ENCODE data around the gene CACNA1S.

Gene CACNA1S

GRCh38 chr1:201109651-201110050 lies 2.6 kb downstream of the CACNA1S start:
- no peak overlapping the region for H3K4me3 ChIP-seq (ENCODE audit: low read length)
- H3K4me2 ChIP-seq (ENCODE audit: low read length): no peak overlapping the region
- H3K9ac ChIP-seq (ENCODE audit: low read length): no peak overlapping the region
- 0 out of 2 replicates have a peak, but pooled peaks cover 6% of the 10 kb centered on the region for H3K27me3 ChIP-seq (ENCODE audit: low read depth, low read length)
- no peak overlapping the region for H2AFZ ChIP-seq (ENCODE audit: low read depth, low read length)
- H3K4me1 ChIP-seq (ENCODE audit: low read length): peaks cover 4% of the 10 kb centered on the region
- H3K9me3 ChIP-seq (ENCODE audit: insufficient read depth, low read length): no peaks in the 10 kb centered on the region
- no peaks in the 10 kb centered on the region for H3K36me3 ChIP-seq (replicated peaks; ENCODE audit: low read depth, low read length)
- no peak for TF ChIP-seq CTCF (IDR thresholded peaks at IDR 0.05; ENCODE audit: low read depth, low read length)
- TF ChIP-seq EZH2phosphoT487 (IDR thresholded peaks at IDR 0.05; ENCODE audit: low read depth): no peak
- H3K27ac ChIP-seq (ENCODE audit: low read length): no peak overlapping the region
- no peaks in the 10 kb centered on the region for H3K79me2 ChIP-seq (ENCODE audit: low read length)
- H4K20me1 ChIP-seq (ENCODE audit: insufficient read depth, low read length): no peaks in the 10 kb centered on the region

DNA sequence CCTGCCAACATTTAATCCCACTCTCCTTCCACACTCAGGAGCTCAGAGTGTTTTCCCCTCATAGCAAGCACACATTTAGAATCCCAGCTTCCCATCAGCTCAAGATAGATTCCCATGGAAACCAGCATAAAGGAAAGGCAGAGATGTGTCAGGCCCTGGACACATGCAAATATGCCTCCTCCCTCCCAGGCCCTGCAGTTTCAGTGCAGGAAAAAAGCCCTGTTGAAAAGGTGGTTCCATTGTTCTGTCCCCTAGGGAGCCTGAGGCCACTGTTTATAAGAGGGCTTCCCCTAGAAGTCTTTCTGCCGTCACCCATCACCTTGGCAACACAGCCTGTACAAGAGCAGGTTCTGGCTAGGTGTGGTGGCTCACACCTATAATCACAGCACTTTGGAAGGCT lies 3.6 kb downstream of the CACNA1S start:
- Histone ChIP-seq H3K4me3 (ENCODE audit: low read length) (no peak overlapping the region), H2AFZ (ENCODE audit: low read depth, low read length) (no peak overlapping the region), H3K27ac (ENCODE audit: low read length) (no peak overlapping the region), H3K27me3 (ENCODE audit: low read depth, low read length) (0 out of 2 replicates have a peak, but pooled peaks cover 6% of the 10 kb centered on the region), H4K20me1 (ENCODE audit: insufficient read depth, low read length) (no peaks in the 10 kb centered on the region), H3K36me3 (replicated peaks; ENCODE audit: low read depth, low read length) (no peaks in the 10 kb centered on the region), H3K4me1 (ENCODE audit: low read length) (no peaks in the 10 kb centered on the region; the same call in 1 of the 2 replicates), H3K9me3 (ENCODE audit: insufficient read depth, low read length) (no peaks in the 10 kb centered on the region), H3K9ac (ENCODE audit: low read length) (no peak overlapping the region), H3K79me2 (ENCODE audit: low read length) (no peaks in the 10 kb centered on the region), H3K4me2 (ENCODE audit: low read length) (no peak overlapping the region)
- no peak for TF ChIP-seq CTCF (IDR thresholded peaks at IDR 0.05; ENCODE audit: low read depth, low read length)
- no peak for TF ChIP-seq EZH2phosphoT487 (IDR thresholded peaks at IDR 0.05; ENCODE audit: low read depth)

DNA sequence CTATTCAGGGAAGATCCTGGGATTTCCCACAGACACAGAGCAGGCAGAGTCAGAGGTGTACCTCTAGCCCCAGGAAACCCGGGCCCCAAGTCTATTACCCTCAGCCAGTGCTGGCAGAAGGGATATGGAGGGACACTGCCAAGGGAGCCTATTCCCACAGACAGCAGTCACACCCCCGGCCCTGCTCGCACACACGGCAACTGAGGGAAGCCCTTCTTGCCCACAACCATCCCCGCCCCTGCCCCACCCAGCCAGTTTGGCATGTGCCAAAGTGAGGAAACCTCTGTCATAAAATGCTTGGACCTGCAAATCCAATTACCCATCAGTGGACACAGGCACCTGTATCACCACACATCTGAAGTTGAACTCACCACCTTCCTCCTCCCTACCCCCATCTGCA lies 6.5 kb downstream of the CACNA1S start:
- no peak overlapping the region for H2AFZ ChIP-seq (ENCODE audit: low read depth, low read length)
- H3K4me3 ChIP-seq (ENCODE audit: low read length): no peak overlapping the region
- no peak overlapping the region for H3K4me2 ChIP-seq (ENCODE audit: low read length)
- H3K79me2 ChIP-seq (ENCODE audit: low read length): no peaks in the 10 kb centered on the region
- H3K4me1 ChIP-seq (ENCODE audit: low read length): no peaks in the 10 kb centered on the region
- no peak overlapping the region for H3K9ac ChIP-seq (ENCODE audit: low read length)
- H3K36me3 ChIP-seq (replicated peaks; ENCODE audit: low read depth, low read length): no peaks in the 10 kb centered on the region
- H4K20me1 ChIP-seq (ENCODE audit: insufficient read depth, low read length): no peaks in the 10 kb centered on the region
- TF ChIP-seq EZH2phosphoT487 (IDR thresholded peaks at IDR 0.05; ENCODE audit: low read depth): no peak
- no peak for TF ChIP-seq CTCF (IDR thresholded peaks at IDR 0.05; ENCODE audit: low read depth, low read length)
- no peaks in the 10 kb centered on the region for H3K27me3 ChIP-seq (ENCODE audit: low read depth, low read length)
- no peaks in the 10 kb centered on the region for H3K9me3 ChIP-seq (ENCODE audit: insufficient read depth, low read length)
- H3K27ac ChIP-seq (ENCODE audit: low read length): no peak overlapping the region

GRCh38 chr1:201104141-201104540 lies 8.1 kb downstream of the CACNA1S start:
- no peaks in the 10 kb centered on the region for H3K27me3 ChIP-seq (ENCODE audit: low read depth, low read length)
- no peaks in the 10 kb centered on the region for H3K36me3 ChIP-seq (replicated peaks; ENCODE audit: low read depth, low read length)

More at GRCh38 chr1:201104141-201104540, 8.1 kb downstream of the CACNA1S start:
- H4K20me1 ChIP-seq (ENCODE audit: insufficient read depth, low read length): no peaks in the 10 kb centered on the region
- H3K9me3 ChIP-seq (ENCODE audit: insufficient read depth, low read length): no peaks in the 10 kb centered on the region
- H3K4me2 ChIP-seq (ENCODE audit: low read length): no peak overlapping the region
- H2AFZ ChIP-seq (ENCODE audit: low read depth, low read length): no peak overlapping the region
- no peak overlapping the region for H3K9ac ChIP-seq (ENCODE audit: low read length)
- no peak overlapping the region for H3K27ac ChIP-seq (ENCODE audit: low read length)
- no peaks in the 10 kb centered on the region for H3K79me2 ChIP-seq (ENCODE audit: low read length)
- H3K4me1 ChIP-seq (ENCODE audit: low read length): no peaks in the 10 kb centered on the region
- TF ChIP-seq EZH2phosphoT487 (IDR thresholded peaks at IDR 0.05; ENCODE audit: low read depth) (no peak), CTCF (IDR thresholded peaks at IDR 0.05; ENCODE audit: low read depth, low read length) (no peak)
- H3K4me3 ChIP-seq (ENCODE audit: low read length): no peak overlapping the region
